NCI-H1436 treated with DMSO at 0.1 percent for 48 hours (cell line): ENCODE results near the gene CARD18.

Experiments used
- DNase-seq: peaks from one replicate; lab custom pipeline; 2025; lab: John Stamatoyannopoulos, UW

CARD18 gene, protein sequence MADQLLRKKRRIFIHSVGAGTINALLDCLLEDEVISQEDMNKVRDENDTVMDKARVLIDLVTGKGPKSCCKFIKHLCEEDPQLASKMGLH

DNA sequence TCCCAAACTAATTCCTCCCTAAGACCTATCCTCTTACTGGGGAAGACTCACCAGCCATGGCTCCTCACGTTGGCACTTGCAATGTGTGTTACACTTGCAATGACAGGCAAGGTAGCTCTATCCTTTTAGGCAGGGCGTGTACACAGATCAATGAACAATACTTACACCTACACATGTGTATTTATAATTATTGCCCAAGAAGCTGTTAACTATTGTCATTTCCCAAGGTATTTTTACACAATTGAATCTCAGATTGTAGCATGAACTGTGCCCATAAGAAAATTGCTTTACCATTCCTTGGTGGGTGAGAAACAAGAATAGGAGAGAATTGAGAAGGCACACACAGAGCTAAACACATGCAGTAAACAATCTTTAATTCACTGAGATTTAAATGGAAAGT lies at the start of gene CARD18:
Gene CARD18 (minus strand): TSS at position 101 of the 400 bp plus-strand sequence. CDS start 43 bp downstream, at position 58.
- DNase-seq, result no peak

DNA sequence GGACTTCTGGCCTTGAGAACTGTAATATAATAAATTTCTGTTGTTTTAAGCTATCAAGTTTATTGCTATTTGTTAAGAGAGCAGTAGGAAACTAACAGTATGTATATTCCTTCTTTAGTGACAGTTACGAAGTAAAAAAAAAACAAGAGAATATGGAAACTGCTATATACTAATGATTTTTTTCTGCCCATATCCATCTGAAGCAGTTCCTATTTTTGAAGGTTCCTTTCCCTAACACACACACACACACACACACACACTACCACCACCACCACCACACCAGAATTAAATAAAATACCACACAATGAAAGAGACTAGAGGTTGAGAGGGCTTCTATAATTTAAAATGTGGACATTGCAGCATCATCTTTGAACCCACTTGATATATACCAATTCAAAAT lies 44.4 kb upstream of the CARD18 start:
- DNase-seq, result no peak

DNA sequence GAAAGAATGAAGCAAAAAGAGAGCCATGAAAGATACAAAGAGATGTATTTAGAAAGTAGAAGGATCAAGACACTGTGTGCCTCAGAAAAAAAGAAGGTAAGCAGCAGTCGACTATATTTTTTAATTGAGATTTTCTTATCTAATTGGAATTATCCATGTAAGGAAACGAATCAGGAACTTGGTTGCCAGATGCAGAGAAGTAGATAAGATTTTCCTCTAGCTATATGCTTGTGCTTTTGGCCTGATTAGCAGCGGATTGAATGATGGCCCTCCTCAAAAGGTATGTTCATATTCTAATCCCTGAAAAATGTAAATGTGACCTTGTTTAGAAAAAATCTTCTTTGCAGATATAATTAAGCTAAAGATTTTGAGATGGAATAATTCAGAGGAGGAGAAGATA lies 43.9 kb upstream of the CARD18 start:
- no peak for DNase-seq

DNA sequence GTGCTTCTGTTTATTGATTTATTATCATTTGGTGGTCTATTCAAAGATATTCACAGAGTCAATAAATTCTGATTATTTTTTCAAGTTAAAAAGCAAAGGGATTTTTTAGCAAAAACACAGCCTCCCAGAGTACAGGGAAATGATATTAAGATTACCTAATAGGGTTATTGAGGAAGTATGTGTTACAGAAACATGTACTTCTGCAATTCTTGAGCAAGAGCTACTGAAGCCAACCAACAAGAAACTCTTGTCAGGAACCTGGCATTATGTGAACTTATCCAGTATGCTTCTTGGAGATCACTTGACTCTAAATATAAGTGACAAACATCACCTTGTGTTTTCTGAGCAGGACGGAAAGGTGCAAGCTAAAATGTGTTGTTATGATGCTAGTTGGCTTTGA lies 42.0 kb upstream of the CARD18 start:
- no peak for DNase-seq

DNA sequence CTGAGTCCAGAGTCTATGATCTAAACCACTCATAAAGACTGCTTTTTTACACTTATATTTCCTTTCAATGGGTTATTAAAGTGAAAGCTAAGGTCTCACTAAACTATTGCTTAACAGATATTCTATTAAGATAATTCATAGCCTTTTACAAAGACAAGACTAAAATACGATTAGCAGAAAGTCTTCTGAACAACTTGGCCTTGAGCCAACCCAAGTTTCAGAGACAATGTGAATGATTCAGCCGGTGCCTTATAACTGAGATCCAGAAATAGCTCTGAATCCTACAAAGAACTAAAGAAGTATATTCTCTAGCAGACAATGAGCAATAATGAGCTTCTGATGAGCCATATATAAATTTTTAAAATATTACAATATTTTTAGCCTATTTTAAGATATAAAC lies 41.5 kb upstream of the CARD18 start:
- no peak for DNase-seq

DNA sequence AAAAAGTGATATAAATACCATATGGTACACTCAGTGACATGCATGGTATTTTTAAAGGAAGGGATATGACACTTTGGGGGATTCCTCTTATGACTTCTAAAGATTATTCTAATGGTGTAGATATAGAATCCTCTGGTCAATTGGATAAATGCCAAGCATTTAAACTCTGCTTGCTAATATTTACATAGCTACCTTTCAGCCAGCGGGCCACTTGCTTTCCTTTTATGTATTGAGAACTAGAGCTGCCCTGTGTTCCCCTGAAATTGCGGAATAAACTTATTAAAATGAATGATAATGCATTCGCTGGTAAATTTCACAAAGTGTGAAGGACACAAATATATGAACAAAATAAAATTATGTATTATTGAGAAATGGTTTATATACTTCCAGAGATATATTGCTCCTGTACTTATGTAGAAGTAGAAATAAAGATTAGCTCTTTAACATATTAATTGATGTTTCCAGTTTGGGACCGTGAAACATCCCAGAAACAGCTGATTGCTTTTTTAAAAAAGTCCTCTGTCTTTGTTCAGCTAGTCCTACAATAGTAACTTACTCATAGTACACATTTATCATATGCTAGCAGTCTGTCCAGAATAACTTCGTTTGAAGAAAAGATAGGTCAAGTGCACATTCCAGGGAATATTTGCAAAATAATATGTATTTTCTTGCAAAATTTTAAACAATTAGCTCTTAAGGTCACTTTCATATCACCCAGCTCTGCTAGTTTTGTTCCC lies 40.1 kb upstream of the CARD18 start:
- DNase-seq, result no peak

DNA sequence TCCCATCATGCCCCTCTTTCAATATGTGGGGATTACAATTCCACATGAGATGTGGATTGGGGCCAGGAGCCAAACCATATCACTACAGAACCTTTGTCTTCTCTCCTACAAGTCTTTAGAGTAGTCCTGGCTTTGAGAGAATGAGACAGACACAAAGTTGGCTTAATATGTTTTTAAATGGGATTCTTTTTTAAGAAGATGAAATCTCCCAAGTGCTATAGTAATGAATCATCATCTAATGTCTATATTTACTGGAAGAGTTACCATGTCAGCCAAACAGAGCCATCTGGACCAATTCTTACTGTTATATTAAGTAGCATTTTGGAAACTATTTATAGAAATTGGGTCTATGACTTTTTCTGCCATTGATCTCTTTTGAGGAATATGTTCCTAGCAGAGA lies 38.1 kb upstream of the CARD18 start:
- DNase-seq, result no peak

DNA sequence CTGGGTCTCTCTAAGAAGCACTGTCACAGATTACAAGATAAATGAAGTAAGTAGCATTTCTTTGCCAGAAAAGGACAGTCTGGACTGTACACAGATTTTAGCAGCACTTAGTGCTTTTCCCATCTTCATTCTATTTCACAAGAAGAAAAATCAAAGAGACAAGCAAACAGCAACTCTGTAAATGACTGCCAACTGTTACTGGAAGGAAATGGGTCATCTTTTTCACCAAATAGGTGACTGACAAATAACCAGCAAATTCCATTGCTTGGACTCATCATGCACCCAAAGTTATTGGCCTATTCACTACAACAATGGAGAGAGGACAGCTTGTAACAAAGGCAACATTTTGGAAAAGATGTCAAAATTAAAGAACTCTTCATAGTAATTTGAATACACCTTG lies 28.9 kb upstream of the CARD18 start:
- DNase-seq, result no peak

DNA sequence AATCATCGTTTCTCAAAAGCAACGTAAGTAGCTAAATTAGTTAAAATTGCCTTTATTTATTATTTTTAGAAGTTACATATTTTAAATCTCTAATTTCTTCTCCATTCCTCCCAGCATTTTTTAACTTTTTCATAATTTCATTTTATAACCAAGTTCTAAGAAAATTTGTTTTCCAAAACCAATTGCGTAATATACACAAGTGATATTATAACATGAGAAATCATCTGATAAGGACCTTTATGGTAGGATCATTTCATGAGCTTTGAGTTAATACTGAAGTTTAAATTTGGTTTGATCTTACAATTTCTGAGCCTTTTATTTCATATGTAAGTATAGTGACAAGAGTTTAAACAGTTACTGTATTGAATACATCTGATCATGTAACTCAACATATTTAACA lies 27.7 kb upstream of the CARD18 start:
- no peak for DNase-seq

DNA sequence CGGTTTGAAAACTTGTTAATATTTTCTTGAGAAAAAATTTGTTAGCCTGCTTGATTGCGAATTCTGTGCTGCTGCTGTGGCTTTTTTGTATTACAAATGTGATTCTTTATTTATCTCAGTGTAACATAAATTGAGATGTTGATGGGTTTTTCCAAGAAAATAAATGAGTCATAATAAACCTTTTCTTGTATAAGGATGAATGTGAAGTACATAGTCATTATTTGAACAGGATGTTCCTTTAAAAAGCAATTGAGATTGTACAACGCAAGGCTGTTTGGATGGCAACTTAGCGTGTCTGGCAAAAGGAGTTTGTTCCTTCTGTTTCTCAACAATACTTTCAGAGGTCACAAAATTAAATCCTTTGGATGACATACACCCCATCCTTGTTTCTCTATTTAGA lies 24.6 kb upstream of the CARD18 start:
- DNase-seq, result no peak

DNA sequence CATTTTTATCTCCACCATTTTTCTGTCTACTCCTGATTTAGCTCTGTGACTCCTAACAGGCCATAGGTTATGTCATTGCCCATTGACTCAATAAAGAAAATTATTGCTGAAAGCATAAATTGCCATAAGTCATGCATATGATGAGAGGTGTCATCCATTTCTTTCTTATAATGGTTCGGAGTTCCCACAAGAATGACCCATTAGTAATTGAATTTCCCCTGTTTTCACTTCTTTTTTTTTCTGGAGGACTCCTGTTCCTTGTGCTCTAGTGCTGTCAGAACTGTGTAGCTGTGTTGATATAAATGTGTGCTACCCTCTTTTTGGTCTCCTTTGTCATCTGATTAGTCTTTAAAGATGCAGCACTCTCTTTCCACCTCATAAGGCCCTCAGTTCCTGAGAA lies 22.9 kb upstream of the CARD18 start:
- no peak for DNase-seq

DNA sequence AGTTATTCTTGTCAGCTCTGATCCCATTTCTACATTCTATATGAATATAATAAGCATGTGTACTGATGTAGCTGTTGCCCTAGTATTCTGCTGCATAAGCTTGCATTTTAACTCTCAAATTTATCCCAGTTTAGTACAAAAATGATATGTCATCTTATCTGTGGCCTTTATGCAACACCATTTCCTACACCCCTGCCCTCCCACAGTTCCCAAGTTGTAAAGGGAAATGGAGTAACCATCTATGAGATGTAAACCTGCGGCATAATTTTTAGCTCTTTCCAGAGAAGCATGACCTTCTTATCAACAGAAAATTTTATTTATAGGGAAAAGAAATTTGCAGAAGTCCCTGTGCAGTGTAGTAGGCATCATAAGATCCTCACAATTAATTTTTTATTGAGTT lies 18.9 kb upstream of the CARD18 start:
- DNase-seq, result no peak

DNA sequence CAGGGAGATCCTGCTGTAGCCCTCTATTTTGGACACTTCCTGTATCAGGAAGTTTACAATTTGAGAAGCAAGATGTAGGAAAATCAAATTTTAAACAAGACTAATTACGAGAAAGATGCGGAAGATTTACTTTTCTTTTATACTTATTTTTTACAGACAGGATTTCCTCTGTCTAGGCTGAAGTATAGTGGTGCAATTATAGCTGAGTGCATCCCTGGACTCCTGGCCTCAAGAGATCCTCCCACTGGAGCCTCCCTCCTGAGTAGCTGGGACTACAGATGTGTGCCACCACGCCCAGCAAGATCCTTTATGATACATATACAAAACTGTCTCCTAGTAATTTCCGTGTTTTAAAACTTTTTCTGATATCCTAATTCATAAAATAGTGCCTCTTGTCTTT lies 17.2 kb upstream of the CARD18 start:
- no peak for DNase-seq

DNA sequence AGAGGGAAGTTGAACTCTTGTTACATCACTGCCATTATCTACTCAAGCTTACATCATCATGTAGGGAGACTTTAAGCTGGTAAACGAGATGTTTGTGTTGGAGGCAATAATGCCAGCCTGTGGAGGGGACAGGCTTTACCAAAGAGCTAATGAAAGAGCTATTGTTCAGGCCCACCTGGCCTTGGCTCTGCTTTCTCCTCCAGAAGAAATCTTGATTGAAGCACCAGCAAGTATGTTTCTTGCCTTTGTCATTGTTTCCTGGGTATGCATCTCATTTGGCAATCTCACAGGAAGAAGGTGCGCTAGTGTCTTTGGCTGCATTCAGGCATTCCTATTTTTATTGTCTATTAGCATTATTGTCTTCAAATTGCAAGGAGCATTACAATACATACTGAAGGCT lies 16.7 kb upstream of the CARD18 start:
- DNase-seq, result no peak

DNA sequence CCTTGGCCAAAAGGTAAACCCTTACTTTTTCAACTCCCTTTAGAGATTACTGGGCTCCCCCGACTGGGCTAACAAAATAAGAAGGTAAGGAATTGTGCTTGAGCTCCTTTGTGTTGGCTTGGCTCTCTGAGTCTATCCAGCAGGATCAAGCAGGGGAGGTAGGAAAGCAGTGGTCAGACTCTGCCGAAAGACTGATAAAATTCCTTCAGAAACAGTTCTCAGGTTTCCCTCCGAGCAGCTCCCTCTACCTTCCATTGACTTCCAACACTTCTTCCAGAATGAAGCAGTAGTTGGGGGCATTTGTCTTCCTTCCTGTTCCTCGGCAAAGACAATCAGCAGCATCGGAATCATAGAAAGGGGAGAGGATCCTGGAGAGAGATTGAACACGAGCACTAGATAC lies 16.1 kb upstream of the CARD18 start:
- DNase-seq, result no peak

DNA sequence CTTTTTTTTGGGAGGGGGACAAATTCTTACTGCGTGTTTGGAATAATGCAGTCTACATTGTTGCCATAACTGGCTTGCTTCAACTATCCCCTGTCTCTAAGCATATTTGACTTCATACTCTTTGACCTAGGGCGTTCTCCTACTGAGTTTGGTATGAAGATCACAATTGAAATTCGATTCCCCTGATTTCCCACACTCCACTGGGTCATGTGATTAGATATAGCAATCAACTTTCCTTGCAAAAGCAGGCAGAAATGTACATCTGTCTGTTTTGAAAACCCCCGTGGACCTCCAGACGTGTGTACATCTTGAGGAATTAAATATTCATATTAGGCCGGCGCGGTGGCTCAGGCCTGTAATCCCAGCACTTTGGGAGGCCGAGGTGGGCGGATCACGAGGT lies 13.8 kb upstream of the CARD18 start:
- no peak for DNase-seq

DNA sequence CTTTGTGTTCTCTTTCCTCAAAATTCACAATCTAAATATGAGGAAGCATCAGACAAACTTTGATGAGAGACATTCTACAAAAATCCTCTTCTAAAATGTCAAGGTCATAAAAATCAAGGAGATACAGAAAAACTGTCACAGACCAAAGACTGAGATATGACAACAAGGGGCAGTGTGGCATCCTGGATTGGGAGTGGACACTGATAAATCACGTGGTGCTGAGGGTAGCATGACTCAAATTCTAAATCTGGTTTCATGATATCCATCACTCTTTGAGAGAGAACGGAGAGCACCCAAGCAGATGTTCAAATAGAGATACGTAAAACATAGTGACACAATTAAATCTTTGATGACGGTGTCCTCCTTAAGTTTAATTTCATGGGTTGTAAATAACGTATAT lies 13.0 kb upstream of the CARD18 start:
- DNase-seq, result no peak

DNA sequence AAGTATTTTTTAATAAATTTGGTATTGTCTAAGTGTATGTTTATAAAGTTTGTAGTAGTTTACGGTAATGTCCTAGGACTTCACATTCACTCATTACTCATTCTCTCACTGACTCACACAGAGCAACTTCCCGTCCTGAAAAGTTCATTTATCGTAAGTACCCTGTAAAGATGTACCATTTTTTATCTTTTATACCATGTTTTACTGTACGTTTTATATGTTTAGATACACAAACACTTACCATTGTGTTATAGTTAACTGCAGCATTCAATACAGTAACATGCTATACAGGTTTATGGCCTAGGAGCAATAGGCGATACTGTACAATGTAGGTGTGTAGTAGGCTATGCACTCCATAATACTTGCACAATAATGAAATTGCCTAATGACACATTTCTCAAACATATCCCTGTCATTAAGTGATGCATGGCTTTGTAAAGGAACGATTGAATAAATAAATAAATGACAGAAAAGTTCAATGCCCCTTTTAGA lies 12.5 kb upstream of the CARD18 start:
- no peak for DNase-seq

DNA sequence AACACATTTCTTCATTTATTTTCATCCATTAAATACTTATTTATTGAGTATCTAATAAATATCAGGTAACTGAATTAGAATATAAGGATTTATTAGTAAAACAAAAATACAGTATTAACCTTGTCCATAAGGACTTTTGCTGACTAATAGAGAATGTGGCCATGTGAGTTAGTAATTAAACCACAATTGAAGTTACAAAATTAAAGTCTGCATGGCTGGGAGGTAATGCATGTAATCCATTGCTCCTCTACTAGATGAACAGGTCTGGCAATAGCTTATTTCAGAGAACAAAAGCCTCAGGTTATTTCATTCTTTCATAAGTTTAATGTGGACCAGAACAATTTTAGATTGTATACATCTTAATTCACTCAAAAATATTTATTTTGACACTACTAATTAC lies 9.9 kb upstream of the CARD18 start:
- DNase-seq, result no peak

DNA sequence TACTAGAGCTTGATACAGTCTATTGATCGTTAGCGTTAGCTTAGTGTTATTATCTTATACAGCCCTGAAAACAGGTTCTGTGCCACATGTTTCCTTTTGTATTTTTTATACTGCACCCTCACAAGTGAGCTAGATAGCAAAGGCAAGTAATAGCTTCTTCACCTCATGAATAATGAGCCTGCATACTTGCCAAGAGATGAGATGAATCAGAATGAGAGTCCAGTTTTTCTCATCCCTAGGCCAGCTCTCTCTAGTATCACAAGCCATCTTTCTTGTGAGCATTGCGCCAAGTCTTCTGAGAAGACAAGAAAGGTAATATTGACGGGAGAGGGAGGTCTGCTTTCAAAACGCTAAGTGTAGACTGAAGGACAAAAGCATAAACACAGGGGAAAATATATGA lies 8.7 kb upstream of the CARD18 start:
- DNase-seq, result no peak

DNA sequence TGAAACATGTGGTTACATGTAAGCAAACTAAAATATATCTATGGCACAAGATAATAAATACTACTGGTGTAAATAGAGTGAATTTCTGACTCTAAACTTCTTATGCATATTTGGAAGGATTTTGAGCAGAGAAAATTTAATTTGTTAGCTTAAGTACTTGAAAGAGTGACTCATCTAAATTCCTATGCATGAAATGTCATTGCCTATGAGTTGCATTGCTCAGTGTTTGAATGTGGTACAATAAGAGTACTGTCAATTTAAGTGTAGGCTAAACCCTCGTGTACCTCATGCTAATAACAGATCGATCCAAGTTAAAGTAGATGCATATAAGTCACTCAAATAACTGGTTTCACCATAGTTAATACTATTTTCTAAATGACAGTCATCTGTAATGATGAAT lies 5.3 kb upstream of the CARD18 start:
- DNase-seq, result no peak

DNA sequence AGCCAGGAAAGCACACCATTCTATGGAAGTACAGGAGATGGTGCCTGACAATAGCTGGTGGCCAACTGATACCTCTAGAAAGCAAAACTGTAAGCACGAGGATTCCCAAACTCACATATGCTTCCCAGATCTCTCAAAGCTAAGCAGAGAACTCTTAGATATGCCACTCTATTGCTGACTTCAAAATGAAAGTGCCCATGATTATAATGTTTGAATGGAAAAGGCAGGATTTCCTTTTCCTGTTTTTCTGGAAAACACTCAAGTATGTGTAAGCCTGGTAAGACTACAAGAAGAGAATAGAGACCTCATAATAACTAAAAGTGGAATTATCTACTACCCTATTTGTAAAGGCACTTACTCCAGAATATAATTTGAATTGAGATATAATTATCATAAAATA lies 2.6 kb upstream of the CARD18 start:
- no peak for DNase-seq

DNA sequence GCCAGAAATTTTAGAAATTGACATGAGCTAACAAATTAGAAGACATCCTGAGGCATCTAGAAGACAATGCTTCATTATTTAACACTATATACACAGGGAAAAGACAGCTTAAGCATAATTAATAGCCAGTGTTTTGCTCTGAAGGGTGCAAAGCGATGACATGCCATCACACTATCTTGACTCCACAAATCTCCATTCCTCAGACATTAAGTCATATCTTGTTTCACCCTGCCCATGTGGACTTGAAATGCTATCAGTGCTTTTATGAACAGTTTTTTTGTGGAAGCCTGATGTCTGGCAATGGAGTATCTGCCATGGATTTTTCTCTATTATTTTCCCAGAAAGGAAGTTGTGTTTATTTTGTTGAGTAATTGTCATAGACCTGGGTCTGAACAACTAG lies 2.3 kb downstream of the CARD18 start:
- DNase-seq, result no peak

DNA sequence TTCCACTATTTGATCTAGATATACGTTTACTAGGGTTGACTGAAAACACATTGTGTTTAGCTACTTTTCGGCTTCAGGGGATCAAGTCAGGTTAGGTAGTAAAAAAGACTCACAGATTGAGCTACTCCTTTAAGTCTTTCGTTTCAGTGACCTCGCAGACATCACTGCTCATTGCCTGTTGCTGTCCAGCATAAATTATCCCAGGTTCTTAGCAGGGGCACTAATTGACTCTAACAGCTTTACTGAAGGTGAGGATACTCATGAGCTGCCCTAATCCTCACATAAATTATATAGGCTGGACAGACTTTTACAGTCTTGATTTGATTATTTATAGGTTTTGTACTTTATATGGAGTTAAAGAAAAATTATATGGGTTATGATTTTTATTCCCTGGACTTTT lies 3.7 kb downstream of the CARD18 start:
- DNase-seq, result no peak
